Measurements from ENCODE around the gene CHMP1A.

GRCh38 chr16:89660146-89660545, 2.6 kb upstream of the CHMP1A start:
- TF ChIP-seq CTCF (IDR thresholded peaks at IDR 0.05 in 4 of 5, conservative IDR thresholded peaks at IDR 0.05 in 1 of 5) (no peak), POLR2A (IDR thresholded peaks at IDR 0.05) (no peak)

All from gastrocnemius medialis (tissue), 4 donors.